HG03558 (cell line): ENCODE data around the gene FOXN4.

ENCODE experiments used
- ATAC-seq: cut with Tn5 transposase; IDR thresholded peaks from one replicate; pipeline ENCODE4 v1.9.1; 2021; ENCODE audit warnings: moderate number of reproducible peaks; ENCODE audit not compliant: unreplicated experiment; ENCODE audit errors: extremely low read depth

FOXN4 gene

DNA sequence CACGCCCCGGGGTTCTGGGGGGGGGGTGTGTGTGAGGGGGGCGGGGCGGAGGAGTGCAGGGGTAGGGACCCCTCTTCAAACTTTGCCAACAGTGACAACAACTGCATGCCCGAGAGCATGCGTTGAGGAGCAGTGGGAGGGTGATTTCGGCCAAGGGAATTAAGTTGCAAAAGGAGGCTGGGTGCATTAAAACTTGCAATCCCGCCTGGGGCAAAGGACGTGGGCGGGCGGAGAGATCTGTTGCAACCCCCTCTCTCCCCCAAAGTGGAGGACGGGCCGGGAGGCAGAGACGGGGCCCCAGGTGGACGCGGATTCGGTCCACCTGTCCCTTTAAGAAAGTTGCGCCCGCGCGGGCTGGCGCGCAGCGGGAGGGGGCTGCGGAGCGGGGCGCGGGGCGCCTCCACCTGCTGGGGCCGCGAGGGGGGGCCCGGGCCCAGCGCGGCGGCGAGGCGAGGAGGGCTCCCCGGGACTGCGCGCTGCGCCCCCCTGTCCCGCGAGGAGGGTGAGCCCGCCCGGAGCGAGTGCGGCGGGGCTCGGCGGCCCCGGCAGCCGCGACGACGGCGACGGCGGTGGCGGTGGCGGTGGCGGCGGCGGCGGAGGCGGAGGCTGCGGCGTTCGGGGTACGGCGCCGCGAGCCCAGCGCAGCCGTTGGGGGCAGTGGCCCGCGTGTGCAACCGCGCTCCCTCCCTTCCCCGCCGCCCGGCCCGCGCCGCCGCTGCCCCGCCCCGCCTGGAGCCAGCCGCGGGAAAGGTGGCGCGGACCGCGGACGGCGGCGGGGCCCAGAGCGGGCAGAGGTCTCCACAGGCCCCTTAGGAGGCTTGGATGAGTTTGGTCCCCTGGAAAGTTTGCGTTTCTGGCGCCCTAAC, 530 bp upstream of the FOXN4 start:
- no peak for ATAC-seq

DNA sequence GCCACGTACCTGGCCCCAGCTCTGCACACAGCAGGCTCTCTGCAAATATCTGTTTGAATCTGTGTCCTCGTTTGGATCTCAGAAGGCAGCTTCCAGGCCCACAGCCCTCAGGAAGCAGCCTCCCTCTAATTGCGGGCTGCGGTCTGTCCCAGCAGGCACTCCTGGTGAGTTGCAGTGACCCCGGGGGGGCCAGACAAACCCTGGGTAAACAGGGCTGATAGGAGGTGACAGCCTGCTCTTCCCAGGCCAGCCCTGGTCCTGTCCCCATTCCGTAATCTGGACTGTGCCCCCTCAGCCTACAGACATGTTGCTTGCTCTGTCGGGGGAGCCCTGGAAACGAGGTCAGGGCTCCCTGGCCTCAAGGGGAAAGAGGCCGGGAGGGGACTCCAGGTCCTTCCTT, 2.0 kb downstream of the FOXN4 start:
- no peak for ATAC-seq

DNA sequence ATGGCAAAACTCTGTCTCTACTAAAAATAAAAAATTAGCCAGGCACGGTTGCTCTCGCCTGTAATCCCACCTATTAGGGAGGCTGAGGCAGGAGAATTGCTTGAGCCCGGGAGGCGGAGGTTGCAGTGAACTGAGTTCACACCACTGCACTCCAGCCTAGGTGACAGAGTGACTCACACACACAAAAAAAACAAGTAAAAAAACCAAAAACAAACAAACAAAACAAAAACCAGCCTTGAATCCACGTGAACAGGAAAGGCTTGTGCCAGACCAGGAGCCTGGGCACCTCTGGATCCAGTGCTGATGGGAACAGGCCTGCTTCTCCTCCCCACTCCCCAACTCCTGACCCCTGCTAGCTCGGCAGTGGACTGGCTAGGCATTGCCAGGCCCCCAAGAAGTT, 3.5 kb downstream of the FOXN4 start:
- no peak for ATAC-seq

DNA sequence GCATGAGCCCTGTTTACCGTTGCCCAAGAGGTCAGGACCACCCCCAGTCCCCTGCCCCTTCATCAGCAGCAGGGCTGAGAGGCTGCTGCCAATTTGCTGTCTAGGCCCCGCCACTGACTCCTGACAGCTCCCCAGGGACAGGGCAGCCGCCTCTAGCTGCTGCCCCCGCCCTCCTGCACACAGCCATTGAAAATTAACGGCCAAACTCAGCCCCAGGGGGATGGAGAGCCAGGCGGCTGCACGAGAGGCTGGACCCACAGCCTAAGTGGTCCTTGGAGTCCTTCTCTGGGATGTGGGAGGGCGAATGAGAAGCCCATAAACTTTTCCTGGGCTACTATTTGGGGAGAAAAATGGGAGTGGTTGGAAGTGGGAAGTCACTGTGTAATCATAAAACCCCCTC, 4.6 kb downstream of the FOXN4 start:
- no peak for ATAC-seq

DNA sequence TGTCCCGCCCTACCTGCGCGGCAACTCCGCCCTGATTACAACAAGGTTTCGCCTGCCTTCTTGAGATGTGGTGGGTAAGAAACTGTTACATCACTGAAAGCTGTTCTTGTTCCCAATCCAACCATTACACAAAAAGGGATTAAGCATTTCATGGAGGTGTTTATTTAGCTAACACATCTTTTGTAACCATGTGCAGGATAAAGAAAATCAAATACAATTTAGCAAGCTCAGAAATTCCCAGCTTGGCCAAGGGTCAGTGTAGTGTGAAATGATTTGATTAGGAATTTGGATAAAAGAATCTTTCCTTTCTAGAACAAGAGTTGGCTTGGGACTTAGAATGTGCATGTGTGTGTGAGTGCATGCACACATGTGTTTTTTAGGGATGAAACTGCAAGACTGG, 6.3 kb downstream of the FOXN4 start:
- no peak for ATAC-seq

DNA sequence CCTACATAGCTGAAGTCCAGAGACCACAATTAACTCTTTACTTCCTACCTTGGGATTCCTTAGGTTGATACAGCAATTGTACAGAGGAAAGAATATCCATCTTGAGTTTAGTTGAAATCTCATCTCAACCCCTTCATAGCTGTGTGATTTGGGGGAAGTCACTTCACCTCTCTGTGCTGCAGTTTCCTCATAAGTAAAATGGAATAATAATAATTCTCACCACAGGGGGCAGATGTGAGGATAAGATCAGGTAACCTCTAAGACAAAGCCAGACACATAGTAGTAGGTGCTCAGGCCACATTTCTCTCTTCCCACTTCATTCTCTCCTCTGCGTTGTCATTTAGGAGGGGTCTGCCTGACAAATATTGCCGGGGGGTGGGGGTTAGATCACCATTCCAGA, 6.7 kb downstream of the FOXN4 start:
- no peak for ATAC-seq

DNA sequence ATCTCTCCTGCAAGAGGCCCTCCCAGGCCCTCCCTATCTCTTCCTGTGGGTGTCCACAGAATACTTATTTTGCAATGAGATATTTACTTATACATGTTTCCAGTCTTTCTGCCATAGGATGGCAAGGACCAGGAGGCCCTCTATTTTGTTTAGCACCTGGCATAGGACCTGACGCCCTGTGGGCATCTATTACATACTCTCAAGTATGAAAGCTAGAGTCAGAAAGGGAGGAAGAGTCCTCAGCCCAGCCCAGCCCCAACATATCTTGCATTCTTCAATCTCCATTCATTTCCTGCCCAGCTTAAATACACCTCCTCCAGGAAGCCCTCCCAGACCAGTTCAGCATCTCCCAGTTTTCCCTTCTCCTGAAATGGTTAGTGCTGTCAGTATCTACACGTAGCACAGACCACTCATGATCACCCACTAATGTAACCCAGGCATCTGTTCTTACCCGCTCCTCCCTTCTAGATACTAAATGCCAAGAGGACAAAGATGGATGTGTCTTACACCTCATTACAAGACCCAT, 7.4 kb downstream of the FOXN4 start:
- no peak for ATAC-seq

DNA sequence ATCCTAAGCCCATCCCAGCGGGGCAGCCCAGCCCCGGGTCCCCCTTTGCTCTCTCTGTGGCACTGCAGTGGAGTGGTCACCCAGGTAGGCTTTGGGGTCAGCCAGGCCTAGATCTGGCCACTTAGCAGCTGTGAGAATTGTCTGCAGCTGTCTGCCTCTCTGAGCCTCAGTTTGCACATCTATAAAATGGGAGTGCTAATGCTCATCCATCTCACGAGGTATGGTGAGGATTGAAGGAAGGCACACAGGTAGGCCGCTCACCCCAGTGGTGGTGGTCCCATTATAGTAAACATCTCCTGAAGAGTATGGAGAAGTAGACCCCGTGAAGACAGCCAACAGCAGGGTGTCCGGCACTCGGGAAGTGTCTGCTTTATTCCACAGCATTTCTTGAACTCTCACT, 9.2 kb downstream of the FOXN4 start:
- no peak for ATAC-seq

DNA sequence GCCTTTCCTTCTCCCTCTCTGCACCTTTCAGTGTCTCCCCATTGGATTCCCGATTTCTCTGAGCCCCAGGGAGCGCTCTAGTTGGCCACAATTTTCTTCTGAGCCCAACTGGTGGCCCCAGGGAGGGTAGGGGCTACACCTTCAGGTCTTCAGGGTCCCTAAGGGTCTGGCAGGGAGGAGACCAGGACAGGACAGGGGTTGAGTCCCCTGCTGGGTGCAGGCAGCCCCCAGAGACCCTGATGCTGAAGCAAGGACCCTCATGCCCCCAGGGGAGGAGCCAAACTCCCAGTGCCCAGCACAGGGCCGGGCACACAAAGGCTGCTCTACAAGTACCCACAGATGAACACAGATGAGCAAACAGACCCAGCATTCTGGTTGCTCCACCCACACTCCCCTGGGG, 12.7 kb downstream of the FOXN4 start:
- ATAC-seq, result no peak

DNA sequence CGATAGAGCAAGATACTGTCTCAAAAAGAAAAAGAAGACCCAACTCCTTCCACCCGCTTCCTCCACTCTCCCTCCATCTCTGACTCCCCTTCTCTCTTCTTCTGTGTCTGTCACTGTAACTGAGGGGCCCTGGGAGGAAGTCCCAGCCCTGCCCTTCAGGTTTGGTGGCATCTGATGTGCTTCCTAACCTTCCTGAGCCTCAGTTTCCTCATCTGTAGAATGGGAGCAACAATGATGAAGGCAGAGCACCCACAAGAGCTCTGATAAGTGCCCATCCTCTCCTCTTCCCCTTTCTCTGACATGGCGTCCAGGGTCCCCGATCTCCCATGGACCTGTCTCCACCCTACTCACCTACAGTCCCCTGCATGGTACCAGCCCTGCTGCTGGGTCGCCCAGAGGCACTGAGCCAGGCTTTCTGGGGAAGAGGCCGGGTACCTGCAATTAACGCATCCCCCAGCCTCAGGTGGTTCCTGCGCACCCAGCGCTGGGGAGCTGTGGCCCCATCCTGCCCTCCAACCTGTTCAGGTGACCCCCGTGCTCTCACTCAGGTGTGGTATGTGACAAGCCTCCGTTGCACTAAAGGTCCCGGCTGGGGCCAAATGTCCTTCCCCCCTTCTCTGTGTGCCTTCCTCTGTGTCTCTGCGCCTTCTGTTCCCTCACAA, 13.2 kb downstream of the FOXN4 start:
- no peak for ATAC-seq

DNA sequence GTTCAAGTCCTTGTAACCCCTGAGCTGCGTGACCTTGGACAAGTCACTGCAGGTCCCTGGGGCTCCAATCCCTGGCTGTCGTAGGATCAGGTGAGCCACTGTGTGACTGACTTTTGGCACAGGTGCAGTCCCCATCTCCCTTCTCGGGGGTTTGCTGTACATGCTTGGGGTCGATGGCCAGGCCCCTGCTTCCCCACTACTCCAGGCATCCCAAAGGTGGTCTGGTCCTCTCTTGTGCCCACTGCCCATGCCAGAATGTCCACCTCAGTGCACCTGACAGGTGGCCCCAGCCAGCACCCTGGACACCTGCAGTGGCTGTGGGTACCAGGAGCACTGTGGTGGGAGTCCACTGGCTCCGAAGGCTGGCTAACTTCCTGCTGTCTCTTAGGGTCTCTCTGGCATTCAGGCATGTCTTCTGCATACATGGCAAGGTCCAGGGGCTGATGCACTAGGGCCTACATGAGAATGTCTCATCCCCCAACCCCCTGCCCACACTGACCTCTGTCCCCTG, 14.7 kb downstream of the FOXN4 start:
- no peak for ATAC-seq

DNA sequence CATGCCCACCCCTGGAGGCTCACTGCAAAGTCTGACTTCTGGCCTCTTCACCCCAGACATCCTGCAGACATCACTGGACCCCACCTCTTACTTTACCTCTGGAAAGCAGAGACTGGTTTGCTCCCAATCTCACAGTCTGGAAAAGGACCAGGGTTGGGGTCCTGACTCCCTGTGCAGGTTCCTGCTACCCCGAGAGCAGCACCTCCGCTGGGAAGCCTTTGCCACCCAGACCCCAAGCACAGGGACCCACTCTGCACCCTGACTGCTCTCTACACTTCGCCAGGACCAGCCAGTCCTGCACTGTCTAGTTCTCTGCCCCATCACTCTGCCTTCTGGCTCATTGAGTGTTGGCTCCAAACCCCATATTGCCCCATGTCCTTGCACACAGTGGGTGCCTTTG, 16.0 kb downstream of the FOXN4 start:
- ATAC-seq, result no peak

DNA sequence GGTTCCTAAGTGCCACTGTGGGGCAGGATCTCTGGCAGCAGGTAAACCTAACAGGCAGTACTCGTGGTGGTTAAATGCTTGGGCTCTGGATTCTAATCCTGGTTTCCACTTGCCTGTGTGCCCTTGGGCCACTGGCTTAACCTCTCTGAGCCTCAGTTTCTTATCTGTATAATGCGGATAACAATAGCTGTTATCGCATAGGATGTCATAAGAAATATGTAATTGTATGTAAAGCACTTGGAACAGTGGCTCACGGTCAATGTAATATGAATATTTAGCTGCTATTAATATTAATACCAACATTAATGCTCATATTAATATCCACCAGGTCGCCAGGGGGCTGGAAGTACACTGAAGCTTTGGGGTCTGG, 16.8 kb downstream of the FOXN4 start:
- no peak for ATAC-seq

DNA sequence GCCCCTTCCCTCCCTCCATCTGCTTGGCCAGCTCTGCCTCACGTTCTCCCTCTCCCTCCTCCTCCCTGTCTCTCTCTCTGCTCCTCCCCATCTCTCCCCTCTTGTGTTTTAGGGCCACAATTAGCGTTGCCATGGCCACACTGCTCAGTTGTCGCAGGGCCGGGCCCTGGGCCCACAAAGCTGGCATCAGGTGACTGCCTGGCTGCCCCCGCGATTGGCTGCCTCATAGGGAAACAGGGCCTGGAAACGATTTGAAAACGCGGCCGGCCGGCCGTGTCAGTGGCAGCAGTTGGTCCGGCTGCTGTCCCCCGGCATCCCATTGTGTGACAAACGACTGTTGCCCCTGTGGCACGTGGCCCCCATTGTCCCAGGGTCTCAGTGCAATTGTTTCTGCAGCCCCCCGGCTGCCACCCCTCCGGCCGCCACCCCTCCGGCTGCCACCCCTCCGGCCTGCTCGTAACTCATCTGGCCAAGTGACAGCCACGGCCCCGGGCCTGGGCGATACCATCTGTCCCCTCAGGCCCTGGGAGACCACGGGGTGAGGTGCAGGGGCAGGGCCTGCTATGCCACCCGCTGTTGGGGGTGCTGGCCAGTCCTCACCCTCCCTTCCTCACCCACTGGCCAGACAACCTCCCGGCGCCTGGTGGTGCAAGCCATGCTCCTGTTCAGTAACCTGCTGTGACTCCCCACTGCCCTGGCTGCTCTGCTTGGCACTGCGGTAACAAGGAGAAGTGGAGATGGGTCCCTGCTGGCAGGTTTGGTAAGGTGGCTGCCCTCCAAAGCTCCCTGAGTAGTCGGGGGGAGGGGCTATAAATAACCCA, 17.4 kb downstream of the FOXN4 start:
- ATAC-seq, result no peak

DNA sequence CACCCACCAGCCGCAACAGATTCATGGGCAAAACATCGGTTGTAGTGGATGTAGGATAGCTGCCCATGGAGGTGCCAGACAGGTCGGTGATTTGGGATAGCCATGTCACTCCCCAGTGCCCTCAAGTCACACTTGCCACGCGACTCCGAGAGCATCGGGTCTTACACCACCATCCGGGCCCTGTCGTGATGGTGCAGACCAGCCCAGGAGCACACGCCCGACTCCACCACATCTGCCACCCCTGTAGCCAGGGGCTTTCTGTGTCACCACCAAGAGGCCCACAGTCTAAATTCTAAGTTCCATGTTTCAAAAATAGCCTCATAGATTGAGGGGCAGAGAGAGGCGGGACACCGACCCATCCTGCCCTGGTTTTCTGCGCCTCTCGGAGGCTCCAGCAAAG, 18.0 kb downstream of the FOXN4 start:
- ATAC-seq, result no peak

DNA sequence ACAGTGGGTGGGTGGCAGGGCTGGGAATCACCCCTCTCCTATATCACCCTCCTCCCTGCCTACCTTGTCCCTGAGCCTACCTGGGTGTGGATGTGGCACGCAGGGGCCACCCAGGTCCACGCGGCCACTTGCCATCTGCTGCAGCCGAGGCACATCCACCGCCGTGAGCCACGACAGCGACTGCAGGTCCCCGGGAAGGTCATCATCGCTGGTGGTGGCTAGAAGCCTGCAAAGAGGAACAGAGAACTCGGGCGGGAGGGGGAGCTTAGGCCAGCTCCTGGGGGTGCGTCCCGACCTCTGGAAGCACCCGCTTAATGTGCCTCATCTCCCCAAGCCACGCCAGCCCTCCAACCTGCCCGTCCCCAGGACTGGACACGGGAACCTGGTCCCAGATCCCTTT, 19.0 kb downstream of the FOXN4 start:
- no peak for ATAC-seq

DNA sequence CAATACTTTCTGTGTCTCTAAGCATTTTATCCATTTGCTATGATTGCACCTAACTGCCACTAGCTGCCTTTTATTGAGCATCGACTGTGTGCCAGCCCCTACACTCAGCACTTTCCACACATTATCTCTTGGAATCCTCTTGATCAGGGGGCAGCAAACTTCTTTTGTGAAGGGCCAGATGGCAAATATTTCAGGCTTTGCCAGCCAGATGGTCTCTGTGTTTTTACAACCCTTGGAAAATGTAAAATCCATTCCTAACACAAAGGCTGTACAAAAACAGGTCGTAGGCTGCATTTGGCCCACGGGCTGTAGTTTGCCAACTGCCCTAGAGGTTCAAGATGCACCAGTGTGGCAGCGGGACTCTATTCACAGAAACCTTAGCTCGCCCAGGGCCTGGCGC, 19.5 kb downstream of the FOXN4 start:
- no peak for ATAC-seq

DNA sequence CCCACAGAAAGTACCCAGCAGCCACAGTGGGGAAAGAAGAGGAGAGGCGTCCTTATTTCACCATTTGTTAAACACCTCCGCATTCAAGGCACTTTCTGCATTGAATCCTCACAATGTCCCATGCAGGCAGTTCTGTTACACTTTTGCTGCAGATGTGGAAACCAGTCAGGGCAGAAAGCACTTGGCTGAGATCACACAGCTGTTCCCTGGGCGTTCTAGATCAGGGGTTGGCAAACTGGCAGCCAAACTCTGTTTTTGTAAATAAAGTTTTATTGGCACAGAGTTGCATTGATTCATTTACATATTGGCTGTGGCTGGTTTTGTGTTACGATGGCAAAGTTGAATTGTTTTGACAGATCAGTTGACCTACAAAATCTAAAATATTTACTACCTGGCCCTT, 20.1 kb downstream of the FOXN4 start:
- ATAC-seq, result no peak

DNA sequence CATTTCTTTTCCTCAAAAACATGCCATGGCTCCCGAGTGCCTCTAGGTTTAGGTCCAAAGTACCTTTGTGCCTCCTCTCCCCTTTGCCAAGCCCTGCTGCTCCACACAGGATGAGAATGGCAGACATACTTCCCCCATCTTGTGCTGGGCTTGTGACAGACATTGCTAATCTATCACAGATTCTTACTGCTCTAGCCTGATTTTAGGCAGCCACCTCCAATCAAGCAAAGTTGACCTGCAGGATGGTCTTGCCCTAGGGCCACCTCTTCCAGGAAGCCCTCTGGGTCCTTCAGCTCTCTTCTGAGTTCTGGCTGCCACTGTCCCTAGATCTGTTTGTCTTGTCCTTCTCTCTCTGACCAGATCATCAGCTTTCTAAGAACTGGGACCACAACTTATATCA, 20.5 kb downstream of the FOXN4 start:
- ATAC-seq, result no peak

DNA sequence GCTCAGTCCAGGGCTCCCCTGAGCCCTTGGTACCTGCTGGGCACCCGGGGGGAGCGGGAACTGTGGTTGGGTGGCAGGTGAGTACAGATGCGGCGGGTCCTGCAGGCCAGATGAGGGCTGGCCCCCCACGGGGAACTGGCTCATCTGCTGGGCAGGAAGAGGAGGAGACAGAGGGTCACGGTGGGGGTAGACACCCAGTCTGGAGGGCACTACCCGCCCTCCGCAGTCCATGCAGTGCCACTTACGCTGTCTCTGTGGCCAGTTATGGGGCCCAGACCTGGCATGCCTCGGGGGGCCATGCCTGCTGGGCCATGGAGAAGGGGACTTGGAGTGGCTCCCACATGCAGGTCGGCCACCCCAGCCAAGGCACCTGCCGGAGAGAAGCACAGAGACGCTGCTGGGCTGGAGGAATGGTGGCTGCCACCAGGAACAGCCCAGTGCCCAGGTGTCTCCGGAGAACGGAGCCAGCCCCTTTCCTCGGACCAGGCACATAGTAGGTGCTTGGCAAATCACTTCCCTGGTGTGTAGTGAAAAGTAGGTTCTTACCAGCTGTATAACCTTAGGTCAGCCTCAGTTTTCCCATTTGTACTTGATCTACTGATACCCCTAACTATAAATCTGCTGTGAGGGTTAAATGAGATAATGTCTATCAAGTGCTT, 21.1 kb downstream of the FOXN4 start:
- no peak for ATAC-seq
